Fibroblast of lung (primary cell): ENCODE data around the gene OR2D2. TPM values are rescaled to one million over a fixed set of nuclear protein-coding genes. Genes with fewer than 3 reads are reported as not detected.

Source experiments
- DNase-seq, 2 donors: peaks; one replicate each; pipeline versions ENCODE4 v3.0.0 to v3.0.0-alpha.2; 2010; ENCODE audit warnings: low read depth in 2 of 2
- H2AFZ ChIP-seq: 2 replicates; pipeline ENCODE4 v1.5.1; 2012; ENCODE audit warnings: low read length, control low read depth, inconsistent platforms
- H3K27ac ChIP-seq: 2 replicates; pipeline ENCODE4 v1.5.1; 2011; ENCODE audit warnings: low read length, control low read depth; ENCODE audit not compliant: insufficient read depth
- H3K27me3 ChIP-seq: 2 replicates; pipeline ENCODE4 v1.5.1; 2011; ENCODE audit warnings: mild to moderate bottlenecking, low read length; ENCODE audit not compliant: control insufficient read depth, insufficient read depth
- H3K36me3 ChIP-seq: 2 replicates; pipeline ENCODE4 v1.5.1; 2011; ENCODE audit warnings: low read length; ENCODE audit not compliant: control insufficient read depth, insufficient read depth
- H3K4me1 ChIP-seq: 2 replicates; pipeline ENCODE4 v1.5.1; 2011; ENCODE audit warnings: low read length; ENCODE audit not compliant: control insufficient read depth, insufficient read depth; ENCODE audit errors: extremely low read depth
- H3K4me2 ChIP-seq: 2 replicates; pipeline ENCODE4 v1.5.1; 2011; ENCODE audit warnings: low read length, control low read depth; ENCODE audit not compliant: insufficient read depth; ENCODE audit errors: extremely low read depth
- H3K4me3 ChIP-seq, 4 experiments: fragments of 200-600 bp in 1 of 4; sonication (generic) in 1 of 4; replicated peaks in 1 of 4; 2 replicates each; pipeline ENCODE4 v1.5.1; 2011 to 2016; ENCODE audit warnings: low read length in 4 of 4, low read depth in 3 of 4, mild to moderate bottlenecking in 3 of 4, control low read depth in 2 of 4, inconsistent platforms in 1 of 4, mixed read lengths in 1 of 4; ENCODE audit not compliant: insufficient read depth in 1 of 4; ENCODE audit errors: control extremely low read depth in 1 of 4
- H3K79me2 ChIP-seq: 2 replicates; pipeline ENCODE4 v1.5.1; 2012; ENCODE audit warnings: mild to moderate bottlenecking, low read length, inconsistent platforms; ENCODE audit not compliant: control insufficient read depth, insufficient read depth
- H3K9ac ChIP-seq: 2 replicates; pipeline ENCODE4 v1.5.1; 2011; ENCODE audit warnings: mild to moderate bottlenecking, low read length, control low read depth; ENCODE audit not compliant: insufficient read depth
- H3K9me3 ChIP-seq: 2 replicates; pipeline ENCODE4 v1.5.1; 2012; ENCODE audit warnings: low read depth, low read length; ENCODE audit not compliant: control insufficient read depth, insufficient read depth
- H4K20me1 ChIP-seq: 2 replicates; pipeline ENCODE4 v1.5.1; 2011; ENCODE audit warnings: low read length; ENCODE audit not compliant: control insufficient read depth, insufficient read depth; ENCODE audit errors: extremely low read depth
- CTCF ChIP-seq, 2 donors: IDR thresholded peaks in 1 of 2; conservative IDR thresholded peaks in 1 of 2; 1 replicate in 1 of 2; 2 replicates in 1 of 2; pipeline ENCODE4 v1.5.1; 2011 to 2012; ENCODE audit warnings: low read length in 2 of 2, control low read depth in 1 of 2, inconsistent platforms in 1 of 2, low read depth in 1 of 2, mild to moderate bottlenecking in 1 of 2
- EZH2 ChIP-seq: IDR thresholded peaks from 2 replicates; pipeline ENCODE4 v1.5.1; 2012; ENCODE audit warnings: low read length, control low read depth, mild to moderate bottlenecking; ENCODE audit errors: missing control alignments
- polyA plus RNA-seq, 2 donors: library from polyadenylated mRNA; depleted of rRNA in 1 of 2; stranded (reverse) in 1 of 2; unstranded in 1 of 2; fragments of >200 nt; gene quantifications; 2 replicates each; pipeline ENCODE4 v1.2.1, GENCODE V29; 2011 to 2012; ENCODE audit warnings: missing spikeins in 1 of 2
- total RNA-seq: library from RNA; depleted of rRNA; stranded (reverse); fragments of >200 nt; gene quantifications from 2 replicates; pipeline ENCODE4 v1.2.1, GENCODE V29; 2014

The OR2D2 gene
- total and polyA plus RNA-seq, 2 donors (not counting 1 experiment from before 2014, with no cell fraction given) = 0.33 TPM; not detected in 1

DNA sequence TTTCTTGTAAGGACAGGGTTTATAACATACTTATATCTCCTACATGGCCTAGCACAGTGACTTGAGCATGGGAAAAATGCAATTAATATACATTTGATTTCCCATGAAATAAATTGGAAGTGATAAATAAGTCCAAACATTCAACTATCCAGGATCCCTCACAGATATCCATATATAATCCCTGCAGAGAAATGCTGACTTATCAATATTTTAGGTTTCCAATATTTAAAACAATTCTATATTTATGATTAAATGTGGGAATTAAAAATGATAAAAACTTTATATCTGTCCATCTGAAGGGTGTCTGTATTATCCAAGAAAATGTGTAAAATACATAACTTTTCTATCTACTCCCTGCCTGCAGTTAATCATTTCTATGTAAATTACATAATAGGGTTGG is 9.5 kb downstream of the OR2D2 start:
- no peak overlapping the region for H3K4me2 ChIP-seq
- no peak overlapping the region for H3K27ac ChIP-seq
- H3K4me1 ChIP-seq = no peaks in the 10 kb centered on the region
- H3K9ac ChIP-seq = no peak overlapping the region
- TF ChIP-seq EZH2 (no peak), CTCF (conservative IDR thresholded peaks at IDR 0.05 in 1 of 2, IDR thresholded peaks at IDR 0.05 in 1 of 2; ENCODE audit: low read depth in 1 of 2, low read length in 2 of 2) (no peak)
- H3K9me3 ChIP-seq = no peaks in the 10 kb centered on the region
- H3K27me3 ChIP-seq = no peaks in the 10 kb centered on the region
- H3K4me3 ChIP-seq = no peak overlapping the region
- H2AFZ ChIP-seq = no peak overlapping the region
- H3K36me3 ChIP-seq = no peaks in the 10 kb centered on the region
- DNase-seq = no peak
- H3K79me2 ChIP-seq = no peaks in the 10 kb centered on the region
- H4K20me1 ChIP-seq = no peaks in the 10 kb centered on the region

DNA sequence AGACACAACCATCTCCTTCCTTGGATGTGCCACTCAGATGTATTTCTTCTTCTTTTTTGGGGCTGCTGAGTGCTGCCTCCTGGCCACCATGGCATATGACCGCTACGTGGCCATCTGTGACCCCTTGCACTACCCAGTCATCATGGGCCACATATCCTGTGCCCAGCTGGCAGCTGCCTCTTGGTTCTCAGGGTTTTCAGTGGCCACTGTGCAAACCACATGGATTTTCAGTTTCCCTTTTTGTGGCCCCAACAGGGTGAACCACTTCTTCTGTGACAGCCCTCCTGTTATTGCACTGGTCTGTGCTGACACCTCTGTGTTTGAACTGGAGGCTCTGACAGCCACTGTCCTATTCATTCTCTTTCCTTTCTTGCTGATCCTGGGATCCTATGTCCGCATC is 15.4 kb downstream of the OR2D2 start:
- H3K4me1 ChIP-seq = no peaks in the 10 kb centered on the region
- no peak overlapping the region for H3K4me3 ChIP-seq
- H3K36me3 ChIP-seq = no peaks in the 10 kb centered on the region
- H4K20me1 ChIP-seq = no peaks in the 10 kb centered on the region
- no peaks in the 10 kb centered on the region for H3K9me3 ChIP-seq
- DNase-seq = no peak
- H3K9ac ChIP-seq = no peak overlapping the region
- no peaks in the 10 kb centered on the region for H3K27me3 ChIP-seq
- TF ChIP-seq EZH2 (no peak), CTCF (conservative IDR thresholded peaks at IDR 0.05 in 1 of 2, IDR thresholded peaks at IDR 0.05 in 1 of 2; ENCODE audit: low read depth in 1 of 2, low read length in 2 of 2) (no peak)
- H3K79me2 ChIP-seq = no peaks in the 10 kb centered on the region
- H3K4me2 ChIP-seq = no peak overlapping the region
- no peak overlapping the region for H2AFZ ChIP-seq
- no peak overlapping the region for H3K27ac ChIP-seq

DNA sequence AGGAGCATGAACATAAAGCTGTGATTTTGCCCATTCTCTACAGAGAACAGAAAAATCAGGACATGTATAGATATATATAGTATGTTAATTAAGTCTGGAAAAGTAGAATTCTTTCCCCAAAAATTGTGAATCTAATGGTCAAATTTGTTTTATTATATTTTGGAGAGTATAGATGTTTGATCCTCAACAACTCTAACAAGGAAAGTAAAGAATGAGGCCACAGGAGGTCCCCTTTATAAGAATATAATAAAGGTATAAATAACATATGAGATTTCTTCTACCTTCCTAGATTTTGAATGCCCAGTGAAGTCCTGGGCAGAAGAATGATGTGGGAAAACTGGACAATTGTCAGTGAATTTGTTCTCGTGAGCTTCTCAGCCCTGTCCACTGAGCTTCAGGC is 16.0 kb downstream of the OR2D2 start, which contains the start of gene OR10A4:
TSS of gene OR10A4 (plus strand) at position 301 of the 400 bp plus-strand sequence. CDS start at position 324, 23 bp downstream.
- no peak within 1 kb of the TSS for H2AFZ ChIP-seq
- no peaks in the 10 kb centered on the region for H3K36me3 ChIP-seq
- no peak within 1 kb of the TSS for H3K27ac ChIP-seq
- no peak within 1 kb of the TSS for H3K4me3 ChIP-seq
- no peak for DNase-seq
- no peaks in the 10 kb centered on the region for H3K79me2 ChIP-seq
- no peak within 1 kb of the TSS for H3K4me2 ChIP-seq
- TF ChIP-seq CTCF (conservative IDR thresholded peaks at IDR 0.05 in 1 of 2, IDR thresholded peaks at IDR 0.05 in 1 of 2; ENCODE audit: low read depth in 1 of 2, low read length in 2 of 2) (no peak), EZH2 (no peak)
- no peak within 1 kb of the TSS for H3K9ac ChIP-seq
- no peaks in the 10 kb centered on the region for H3K27me3 ChIP-seq
- no peaks in the 10 kb centered on the region for H4K20me1 ChIP-seq
- no peaks in the 10 kb centered on the region for H3K9me3 ChIP-seq
- no peaks in the 10 kb centered on the region for H3K4me1 ChIP-seq
